ENCODE measurements around the gene GDF15. TPM values are rescaled to one million over a fixed set of nuclear protein-coding genes. Genes with fewer than 3 reads are reported as not detected.

The GDF15 gene
- total RNA-seq, 1 experiment from 2014 or later: 27.3 TPM

DNA sequence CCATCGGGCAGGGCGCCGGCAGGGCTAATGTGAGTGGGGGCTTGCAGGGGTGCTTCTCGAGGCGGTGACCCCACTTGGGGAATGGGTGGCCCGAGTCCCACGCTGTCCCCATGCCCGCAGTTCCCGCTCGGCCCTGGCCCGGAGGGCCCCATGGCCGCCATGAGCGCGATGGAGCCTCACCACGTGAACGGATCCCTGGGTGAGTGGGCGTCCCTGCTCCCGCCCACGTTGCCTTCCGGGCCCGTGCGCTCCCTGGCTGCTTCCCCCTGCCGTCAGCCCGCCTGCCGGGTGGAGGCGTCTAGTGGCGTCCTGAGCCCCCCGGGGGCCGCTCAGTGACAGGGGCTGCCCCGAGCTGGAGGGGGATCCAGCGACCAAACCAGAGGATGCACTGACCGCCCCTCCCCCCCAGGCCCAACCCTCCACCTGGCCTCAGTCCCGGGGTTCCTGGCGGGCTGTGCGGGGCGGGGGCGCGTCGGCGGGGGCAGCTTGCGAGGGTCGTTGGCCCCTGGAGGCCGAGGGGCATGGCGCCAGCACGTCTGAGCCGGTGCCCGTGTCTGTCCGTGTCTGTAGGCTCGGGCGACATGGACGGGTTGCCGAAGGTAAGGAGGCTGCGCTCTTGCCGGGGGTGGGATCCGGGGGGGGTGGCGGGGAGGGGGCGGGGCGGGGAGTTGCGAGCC lies 47.2 kb downstream of the GDF15 start:
- Mint-ChIP-seq H3K4me3 (peak overlapping the region; percentile 52), H3K27me3 (ENCODE audit: low read depth) (no peaks in the 10 kb centered on the region), H3K4me1 (peaks cover 26% of the 10 kb centered on the region), H3K9me3 (no peaks in the 10 kb centered on the region), H3K27ac (no peak overlapping the region), H3K36me3 (peaks cover 3% of the 10 kb centered on the region)
- CTCF ChIA-PET: interaction anchor here (1.0 to 1.4 kb wide), 4 partner anchors 20 to 154 kb away, joined by 3 to 4 read pairs (median 3); partner anchors contain the start of gene GDF15
- ATAC-seq (no peak), DNase-seq (ENCODE audit: low spot score) (peak; percentile 69)
- POLR2A ChIA-PET: interaction anchor here (2.0 kb wide), 1 partner anchor 14 kb away, joined by 12 read pairs; the partner anchor contains the start of gene SSBP4
- TF ChIP-seq, protein P1, sequence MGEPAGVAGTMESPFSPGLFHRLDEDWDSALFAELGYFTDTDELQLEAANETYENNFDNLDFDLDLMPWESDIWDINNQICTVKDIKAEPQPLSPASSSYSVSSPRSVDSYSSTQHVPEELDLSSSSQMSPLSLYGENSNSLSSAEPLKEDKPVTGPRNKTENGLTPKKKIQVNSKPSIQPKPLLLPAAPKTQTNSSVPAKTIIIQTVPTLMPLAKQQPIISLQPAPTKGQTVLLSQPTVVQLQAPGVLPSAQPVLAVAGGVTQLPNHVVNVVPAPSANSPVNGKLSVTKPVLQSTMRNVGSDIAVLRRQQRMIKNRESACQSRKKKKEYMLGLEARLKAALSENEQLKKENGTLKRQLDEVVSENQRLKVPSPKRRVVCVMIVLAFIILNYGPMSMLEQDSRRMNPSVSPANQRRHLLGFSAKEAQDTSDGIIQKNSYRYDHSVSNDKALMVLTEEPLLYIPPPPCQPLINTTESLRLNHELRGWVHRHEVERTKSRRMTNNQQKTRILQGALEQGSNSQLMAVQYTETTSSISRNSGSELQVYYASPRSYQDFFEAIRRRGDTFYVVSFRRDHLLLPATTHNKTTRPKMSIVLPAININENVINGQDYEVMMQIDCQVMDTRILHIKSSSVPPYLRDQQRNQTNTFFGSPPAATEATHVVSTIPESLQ (CRISPR knock-in tag; IDR thresholded peaks at IDR 0.05): 0 out of 2 replicates have a peak, but pooled peaks have one; percentile 30
- TF ChIP-seq ZNF423 (CRISPR knock-in tag; IDR thresholded peaks at IDR 0.05): 0 out of 2 replicates have a peak, but pooled peaks have one; percentile 21
- TF ChIP-seq, protein P2, sequence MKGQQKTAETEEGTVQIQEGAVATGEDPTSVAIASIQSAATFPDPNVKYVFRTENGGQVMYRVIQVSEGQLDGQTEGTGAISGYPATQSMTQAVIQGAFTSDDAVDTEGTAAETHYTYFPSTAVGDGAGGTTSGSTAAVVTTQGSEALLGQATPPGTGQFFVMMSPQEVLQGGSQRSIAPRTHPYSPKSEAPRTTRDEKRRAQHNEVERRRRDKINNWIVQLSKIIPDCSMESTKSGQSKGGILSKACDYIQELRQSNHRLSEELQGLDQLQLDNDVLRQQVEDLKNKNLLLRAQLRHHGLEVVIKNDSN (CRISPR knock-in tag; IDR thresholded peaks at IDR 0.05): peak; percentile 50; the same call in 1 of the 2 replicates
- TF ChIP-seq, protein P3, sequence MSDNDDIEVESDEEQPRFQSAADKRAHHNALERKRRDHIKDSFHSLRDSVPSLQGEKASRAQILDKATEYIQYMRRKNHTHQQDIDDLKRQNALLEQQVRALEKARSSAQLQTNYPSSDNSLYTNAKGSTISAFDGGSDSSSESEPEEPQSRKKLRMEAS (CRISPR knock-in tag; IDR thresholded peaks at IDR 0.05): peak; percentile 64
- TF ChIP-seq, protein P4, sequence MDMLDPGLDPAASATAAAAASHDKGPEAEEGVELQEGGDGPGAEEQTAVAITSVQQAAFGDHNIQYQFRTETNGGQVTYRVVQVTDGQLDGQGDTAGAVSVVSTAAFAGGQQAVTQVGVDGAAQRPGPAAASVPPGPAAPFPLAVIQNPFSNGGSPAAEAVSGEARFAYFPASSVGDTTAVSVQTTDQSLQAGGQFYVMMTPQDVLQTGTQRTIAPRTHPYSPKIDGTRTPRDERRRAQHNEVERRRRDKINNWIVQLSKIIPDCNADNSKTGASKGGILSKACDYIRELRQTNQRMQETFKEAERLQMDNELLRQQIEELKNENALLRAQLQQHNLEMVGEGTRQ (CRISPR knock-in tag; IDR thresholded peaks at IDR 0.05): peak; percentile 49; the same call in 1 of the 2 replicates
- no peak for TF ChIP-seq SMAD3 (CRISPR knock-in tag; IDR thresholded peaks at IDR 0.05; ENCODE audit: borderline replicate concordance)
- TF ChIP-seq CREB1 (CRISPR knock-in tag; IDR thresholded peaks at IDR 0.05): 0 out of 2 replicates have a peak, but pooled peaks have one; percentile 39
- TF ChIP-seq, protein P5, sequence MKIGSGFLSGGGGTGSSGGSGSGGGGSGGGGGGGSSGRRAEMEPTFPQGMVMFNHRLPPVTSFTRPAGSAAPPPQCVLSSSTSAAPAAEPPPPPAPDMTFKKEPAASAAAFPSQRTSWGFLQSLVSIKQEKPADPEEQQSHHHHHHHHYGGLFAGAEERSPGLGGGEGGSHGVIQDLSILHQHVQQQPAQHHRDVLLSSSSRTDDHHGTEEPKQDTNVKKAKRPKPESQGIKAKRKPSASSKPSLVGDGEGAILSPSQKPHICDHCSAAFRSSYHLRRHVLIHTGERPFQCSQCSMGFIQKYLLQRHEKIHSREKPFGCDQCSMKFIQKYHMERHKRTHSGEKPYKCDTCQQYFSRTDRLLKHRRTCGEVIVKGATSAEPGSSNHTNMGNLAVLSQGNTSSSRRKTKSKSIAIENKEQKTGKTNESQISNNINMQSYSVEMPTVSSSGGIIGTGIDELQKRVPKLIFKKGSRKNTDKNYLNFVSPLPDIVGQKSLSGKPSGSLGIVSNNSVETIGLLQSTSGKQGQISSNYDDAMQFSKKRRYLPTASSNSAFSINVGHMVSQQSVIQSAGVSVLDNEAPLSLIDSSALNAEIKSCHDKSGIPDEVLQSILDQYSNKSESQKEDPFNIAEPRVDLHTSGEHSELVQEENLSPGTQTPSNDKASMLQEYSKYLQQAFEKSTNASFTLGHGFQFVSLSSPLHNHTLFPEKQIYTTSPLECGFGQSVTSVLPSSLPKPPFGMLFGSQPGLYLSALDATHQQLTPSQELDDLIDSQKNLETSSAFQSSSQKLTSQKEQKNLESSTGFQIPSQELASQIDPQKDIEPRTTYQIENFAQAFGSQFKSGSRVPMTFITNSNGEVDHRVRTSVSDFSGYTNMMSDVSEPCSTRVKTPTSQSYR (CRISPR knock-in tag; IDR thresholded peaks at IDR 0.05): peak; percentile 84; the same call in 1 of the 2 replicates
- no peak for TF ChIP-seq ZNF219 (CRISPR knock-in tag; IDR thresholded peaks at IDR 0.05; ENCODE audit: borderline replicate concordance)

DNA sequence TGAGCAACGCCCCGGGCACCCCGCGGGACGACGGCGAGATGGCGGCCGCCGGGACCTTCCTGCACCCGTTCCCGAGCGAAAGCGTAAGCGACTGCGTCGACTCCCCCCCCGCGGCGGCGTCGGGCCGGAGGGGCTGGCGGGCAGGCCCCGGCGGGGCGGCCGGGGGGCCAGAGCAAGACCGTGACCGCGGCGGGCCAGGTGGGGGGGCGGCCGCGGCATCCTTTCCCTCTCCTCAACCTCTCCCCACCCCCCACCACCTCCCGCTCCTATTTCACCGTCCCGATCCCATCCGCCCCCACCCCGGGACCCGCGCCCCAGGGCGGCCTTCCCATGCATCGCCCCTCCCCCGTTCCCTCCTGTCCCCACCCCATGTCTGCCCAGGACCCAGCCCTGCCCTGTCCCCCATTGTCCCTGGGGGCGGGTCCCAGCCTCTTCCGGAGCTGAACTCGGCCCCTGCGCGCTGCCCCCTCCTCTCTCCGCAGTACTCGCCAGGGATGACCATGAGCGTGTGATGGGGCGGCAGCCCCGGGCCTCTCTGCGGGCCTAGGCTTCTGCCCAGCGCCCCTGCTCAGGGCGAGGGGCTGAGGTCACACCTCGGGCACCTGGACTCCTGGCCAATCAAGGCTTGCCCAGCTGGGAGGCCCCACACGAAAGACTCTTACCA lies 47.9 kb downstream of the GDF15 start:
- Mint-ChIP-seq H3K27me3 (ENCODE audit: low read depth) (no peaks in the 10 kb centered on the region), H3K9me3 (no peaks in the 10 kb centered on the region), H3K4me3 (peak overlapping the region; percentile 61), H3K27ac (no peak overlapping the region), H3K4me1 (peaks cover 31% of the 10 kb centered on the region), H3K36me3 (peaks cover 3% of the 10 kb centered on the region)
- DNase-seq (ENCODE audit: low spot score): peak; percentile 76
- CTCF ChIA-PET: interaction anchor here (1.0 to 2.5 kb wide), 7 partner anchors 12 to 154 kb away, joined by 3 to 9 read pairs (median 4); partner anchors contain the start of gene GDF15
- POLR2A ChIA-PET: interaction anchor here (0.9 to 2.0 kb wide), 2 partner anchors 15 to 17 kb away, joined by 3 to 12 read pairs; partner anchors contain the start of gene SSBP4
- ATAC-seq: peak; percentile 18
- TF ChIP-seq SP1 (CRISPR knock-in tag; conservative IDR thresholded peaks at IDR 0.05) (peak; percentile 46; the same call in 1 of the 2 replicates), ZNF423 (CRISPR knock-in tag; IDR thresholded peaks at IDR 0.05) (no peak), ZNF396 (CRISPR knock-in tag; IDR thresholded peaks at IDR 0.05; ENCODE audit: borderline replicate concordance) (no peak), MYBL2 (CRISPR knock-in tag; IDR thresholded peaks at IDR 0.05) (0 out of 2 replicates have a peak, but pooled peaks have one; percentile 39), NR2C2 (CRISPR knock-in tag; IDR thresholded peaks at IDR 0.05) (no peak), CREM (CRISPR knock-in tag; IDR thresholded peaks at IDR 0.05) (no peak)
- TF ChIP-seq, protein P6, sequence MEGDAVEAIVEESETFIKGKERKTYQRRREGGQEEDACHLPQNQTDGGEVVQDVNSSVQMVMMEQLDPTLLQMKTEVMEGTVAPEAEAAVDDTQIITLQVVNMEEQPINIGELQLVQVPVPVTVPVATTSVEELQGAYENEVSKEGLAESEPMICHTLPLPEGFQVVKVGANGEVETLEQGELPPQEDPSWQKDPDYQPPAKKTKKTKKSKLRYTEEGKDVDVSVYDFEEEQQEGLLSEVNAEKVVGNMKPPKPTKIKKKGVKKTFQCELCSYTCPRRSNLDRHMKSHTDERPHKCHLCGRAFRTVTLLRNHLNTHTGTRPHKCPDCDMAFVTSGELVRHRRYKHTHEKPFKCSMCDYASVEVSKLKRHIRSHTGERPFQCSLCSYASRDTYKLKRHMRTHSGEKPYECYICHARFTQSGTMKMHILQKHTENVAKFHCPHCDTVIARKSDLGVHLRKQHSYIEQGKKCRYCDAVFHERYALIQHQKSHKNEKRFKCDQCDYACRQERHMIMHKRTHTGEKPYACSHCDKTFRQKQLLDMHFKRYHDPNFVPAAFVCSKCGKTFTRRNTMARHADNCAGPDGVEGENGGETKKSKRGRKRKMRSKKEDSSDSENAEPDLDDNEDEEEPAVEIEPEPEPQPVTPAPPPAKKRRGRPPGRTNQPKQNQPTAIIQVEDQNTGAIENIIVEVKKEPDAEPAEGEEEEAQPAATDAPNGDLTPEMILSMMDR (IDR thresholded peaks at IDR 0.05): no peak
- TF ChIP-seq, protein P7, sequence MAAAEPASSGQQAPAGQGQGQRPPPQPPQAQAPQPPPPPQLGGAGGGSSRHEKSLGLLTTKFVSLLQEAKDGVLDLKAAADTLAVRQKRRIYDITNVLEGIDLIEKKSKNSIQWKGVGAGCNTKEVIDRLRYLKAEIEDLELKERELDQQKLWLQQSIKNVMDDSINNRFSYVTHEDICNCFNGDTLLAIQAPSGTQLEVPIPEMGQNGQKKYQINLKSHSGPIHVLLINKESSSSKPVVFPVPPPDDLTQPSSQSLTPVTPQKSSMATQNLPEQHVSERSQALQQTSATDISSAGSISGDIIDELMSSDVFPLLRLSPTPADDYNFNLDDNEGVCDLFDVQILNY (CRISPR knock-in tag; IDR thresholded peaks at IDR 0.05): 0 out of 2 replicates have a peak, but pooled peaks have one; percentile 44
- TF ChIP-seq, protein P2 (CRISPR knock-in tag; IDR thresholded peaks at IDR 0.05): peak; percentile 19; the same call in 1 of the 2 replicates

All from WTC11 (cell line).